ENCODE results near the gene APOF.

APOF gene

DNA sequence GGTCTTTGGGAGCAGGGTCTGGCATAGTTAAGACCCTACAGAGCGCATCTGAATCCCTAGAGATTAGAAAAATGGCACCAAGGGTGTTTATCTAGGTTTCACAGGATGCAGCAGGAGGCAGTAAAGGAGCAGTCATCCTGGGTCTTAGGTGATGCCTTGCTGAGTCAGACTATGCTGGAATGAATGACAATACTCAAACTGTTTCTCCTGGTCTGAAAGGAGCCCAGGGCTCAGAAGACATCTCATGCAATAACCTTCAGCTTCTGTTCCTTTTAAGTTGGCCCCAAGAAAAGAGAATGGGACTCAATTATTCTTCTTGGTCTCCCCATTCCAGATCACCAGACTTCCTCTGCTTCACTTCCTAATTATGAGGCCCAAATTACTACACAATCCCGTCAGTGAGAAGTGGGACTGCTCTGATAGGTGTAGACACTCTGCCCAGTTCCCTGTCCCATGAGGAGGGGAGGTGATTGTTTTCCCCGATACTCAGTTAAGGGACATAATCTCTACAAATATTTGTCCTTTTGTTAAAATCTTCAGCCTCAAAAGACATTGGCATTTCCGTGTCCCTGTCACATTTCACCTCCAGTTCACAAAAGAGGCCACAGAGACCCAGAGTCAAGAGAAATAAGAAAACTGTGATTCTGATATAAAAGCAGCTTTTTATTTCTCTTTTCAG lies 14.8 kb upstream of the APOF start:
- DNase-seq (ENCODE audit: low spot score), result no peak
- TF ChIP-seq, protein P1, sequence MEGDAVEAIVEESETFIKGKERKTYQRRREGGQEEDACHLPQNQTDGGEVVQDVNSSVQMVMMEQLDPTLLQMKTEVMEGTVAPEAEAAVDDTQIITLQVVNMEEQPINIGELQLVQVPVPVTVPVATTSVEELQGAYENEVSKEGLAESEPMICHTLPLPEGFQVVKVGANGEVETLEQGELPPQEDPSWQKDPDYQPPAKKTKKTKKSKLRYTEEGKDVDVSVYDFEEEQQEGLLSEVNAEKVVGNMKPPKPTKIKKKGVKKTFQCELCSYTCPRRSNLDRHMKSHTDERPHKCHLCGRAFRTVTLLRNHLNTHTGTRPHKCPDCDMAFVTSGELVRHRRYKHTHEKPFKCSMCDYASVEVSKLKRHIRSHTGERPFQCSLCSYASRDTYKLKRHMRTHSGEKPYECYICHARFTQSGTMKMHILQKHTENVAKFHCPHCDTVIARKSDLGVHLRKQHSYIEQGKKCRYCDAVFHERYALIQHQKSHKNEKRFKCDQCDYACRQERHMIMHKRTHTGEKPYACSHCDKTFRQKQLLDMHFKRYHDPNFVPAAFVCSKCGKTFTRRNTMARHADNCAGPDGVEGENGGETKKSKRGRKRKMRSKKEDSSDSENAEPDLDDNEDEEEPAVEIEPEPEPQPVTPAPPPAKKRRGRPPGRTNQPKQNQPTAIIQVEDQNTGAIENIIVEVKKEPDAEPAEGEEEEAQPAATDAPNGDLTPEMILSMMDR (IDR thresholded peaks at IDR 0.05; ENCODE audit: extremely low read depth, missing control alignments), result no peak

DNA sequence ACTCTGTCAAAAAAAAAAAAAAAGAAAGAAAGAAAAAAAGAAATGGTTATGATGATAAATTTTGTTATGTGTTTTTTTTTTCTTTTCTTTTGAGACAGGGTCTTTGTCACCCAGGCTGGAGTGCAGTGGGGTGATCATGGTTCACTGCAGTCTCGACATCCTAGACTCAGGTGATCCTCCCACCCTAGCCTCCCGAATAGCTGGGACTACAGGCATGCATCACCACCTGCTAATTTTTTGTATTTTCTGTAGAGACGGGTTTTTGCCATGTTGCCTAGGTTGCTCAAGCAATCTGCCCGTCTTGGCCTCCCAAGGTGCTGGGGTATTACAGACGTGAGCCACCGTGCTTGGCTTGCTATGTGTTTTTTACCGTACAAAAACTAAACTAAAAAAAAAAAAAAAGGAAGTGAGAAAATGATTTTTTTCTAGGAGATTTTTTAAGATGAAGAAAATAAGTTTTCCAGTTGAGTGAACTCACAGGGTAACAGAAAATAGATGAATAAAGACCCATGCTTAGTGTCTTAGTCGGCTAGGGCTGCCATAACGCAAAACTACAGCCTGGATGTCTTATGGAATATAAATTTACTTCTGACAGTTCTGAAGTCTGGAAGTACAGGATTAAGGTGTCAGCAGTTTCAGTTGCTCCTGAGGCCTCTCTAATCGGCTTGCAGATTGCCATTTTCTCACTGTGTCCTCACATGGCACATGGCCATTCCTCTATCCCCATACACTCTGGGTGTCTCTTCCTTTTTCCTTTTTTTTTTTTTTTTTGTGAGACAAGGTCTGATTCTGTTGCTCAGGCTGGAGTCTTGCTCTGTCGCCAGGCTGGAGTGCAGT lies 13.2 kb upstream of the APOF start:
- DNase-seq (ENCODE audit: low spot score), result peak; percentile 12
- TF ChIP-seq, protein P1 (IDR thresholded peaks at IDR 0.05; ENCODE audit: extremely low read depth, missing control alignments), result no peak

DNA sequence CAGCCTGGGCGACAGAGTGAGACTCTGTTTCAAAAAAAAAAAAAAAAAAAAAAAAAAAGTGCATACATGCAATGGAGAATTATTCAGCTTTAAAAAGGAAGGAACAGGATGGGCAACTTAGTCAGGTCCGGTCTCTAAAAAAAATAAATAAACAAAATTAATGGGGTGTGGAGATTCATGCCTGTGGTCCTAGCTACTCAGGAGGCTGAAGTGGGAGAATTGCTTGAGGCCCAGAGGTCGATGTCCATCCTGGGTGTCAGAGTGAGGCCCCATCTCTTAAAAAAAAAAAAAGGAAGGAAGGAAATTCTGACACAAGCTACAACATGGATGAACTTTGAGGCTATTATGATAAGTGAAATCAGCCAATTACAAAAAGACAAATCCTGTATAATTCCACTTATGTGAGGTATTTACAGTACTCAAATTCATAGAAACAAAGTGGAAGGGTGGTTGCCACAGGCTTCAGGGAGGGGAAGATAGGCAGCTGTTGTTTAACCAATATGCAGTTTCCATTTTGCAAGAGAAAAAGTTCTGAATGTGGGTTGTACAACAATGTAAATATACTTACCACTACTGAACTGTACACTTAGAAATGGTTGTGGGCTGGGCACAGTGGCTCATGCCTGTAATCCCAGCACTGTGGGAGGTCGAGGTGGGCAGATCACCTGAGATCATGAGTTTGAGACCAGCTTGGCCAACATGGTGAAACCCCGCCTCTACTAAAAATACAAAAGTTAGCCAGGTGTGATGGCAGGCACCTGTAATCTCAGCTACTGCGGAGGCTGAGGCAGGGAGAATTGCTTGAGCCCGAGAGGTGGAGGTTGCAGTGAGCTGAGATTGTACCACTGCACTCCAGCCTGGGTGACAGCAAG lies 12.3 kb upstream of the APOF start:
- TF ChIP-seq, protein P1 (IDR thresholded peaks at IDR 0.05; ENCODE audit: extremely low read depth, missing control alignments), result no peak
- no peak for DNase-seq (ENCODE audit: low spot score)

DNA sequence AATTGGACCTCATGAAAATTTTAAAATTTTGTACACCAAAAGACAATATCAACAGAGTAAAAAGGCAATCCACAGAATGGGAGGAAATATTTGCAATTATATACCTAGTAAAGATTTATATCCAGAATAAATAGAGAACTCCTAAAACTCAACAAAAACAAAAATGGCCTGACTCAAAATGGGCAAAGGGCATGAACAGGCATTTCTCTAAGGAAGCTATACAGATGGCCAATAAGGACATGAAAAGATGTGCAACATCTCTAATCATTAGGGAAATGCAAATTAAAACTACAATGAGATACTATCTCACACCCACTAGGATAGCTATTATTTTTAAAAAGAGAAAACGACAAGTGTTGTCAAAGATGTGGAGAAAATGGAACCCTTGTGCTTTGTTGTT lies 10.9 kb upstream of the APOF start:
- no peak for DNase-seq (ENCODE audit: low spot score)
- TF ChIP-seq, protein P1 (IDR thresholded peaks at IDR 0.05; ENCODE audit: extremely low read depth, missing control alignments), result no peak

DNA sequence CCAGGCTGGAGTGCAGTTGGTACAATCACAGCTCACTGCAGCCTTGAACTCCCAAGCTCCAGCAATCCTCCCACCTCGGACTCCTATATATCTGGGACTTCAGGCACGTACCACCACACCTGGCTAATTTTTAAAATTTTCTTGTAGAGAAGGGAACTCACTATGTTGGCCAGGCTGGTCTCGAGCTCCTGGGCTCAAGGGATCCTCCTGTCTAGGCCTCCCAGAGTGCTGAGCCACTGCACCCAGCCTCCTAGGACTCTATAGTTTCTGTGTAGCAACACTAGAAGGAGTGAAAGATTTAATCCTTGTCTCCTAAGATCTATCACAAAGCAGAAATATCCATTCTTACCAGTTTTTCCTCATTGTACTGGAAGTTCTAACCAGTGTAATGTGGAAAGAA lies 4.3 kb upstream of the APOF start:
- no peak for DNase-seq (ENCODE audit: low spot score)
- TF ChIP-seq, protein P1 (IDR thresholded peaks at IDR 0.05; ENCODE audit: extremely low read depth, missing control alignments), result no peak

DNA sequence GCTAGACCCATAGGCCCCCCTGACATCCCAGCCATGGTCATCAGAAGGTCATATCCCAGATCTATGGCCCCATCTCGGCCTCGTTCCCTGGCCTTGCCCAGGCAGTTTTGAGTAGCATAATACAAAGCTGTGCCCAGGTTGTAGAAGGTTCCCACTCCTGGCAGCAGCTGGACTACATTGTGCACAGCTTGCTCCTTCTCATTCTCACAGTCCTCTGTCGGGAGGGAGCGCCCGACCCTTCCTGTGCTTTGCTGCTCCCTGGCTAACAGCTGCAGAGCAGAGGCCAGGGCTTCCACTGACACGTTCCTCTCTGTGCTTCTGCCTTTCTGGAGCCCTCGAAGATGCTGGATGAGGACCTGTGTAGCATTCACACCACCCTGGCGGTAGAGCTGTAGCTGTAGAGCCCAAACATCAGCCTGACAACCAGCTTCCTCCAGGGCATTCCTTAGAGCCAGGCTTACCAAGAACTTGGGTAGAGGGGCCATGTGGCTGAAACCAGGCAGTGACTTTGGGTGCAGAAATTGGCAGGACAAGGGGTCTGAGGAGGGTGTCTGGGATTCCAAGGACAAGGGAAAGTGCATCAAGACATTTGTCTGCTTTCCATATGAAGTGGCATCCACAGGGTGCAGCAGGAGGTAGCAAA lies 1.0 kb downstream of the APOF start:
- no peak for DNase-seq (ENCODE audit: low spot score)
- TF ChIP-seq, protein P1 (IDR thresholded peaks at IDR 0.05; ENCODE audit: extremely low read depth, missing control alignments), result no peak
